Measurements from ENCODE around the gene NFILZ.

NFILZ gene

DNA sequence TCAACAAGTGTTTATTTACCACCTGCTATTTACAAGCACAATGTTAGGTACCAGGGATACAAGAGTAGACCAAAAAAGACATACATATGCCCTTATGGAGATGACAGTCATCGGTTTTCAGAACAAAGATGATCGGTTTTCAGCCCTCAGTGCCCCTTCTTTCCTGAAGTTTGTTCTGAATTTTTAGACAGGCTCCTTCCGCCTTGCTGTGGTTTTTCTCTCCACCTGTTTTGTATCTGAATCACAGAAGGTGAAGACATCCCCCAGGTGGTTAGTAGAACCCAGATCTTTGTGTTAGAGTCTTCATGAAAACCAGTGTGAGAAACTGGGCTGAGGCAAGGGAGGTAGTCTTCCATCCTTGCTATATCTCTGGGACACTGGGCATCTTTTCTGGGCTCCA lies 44.6 kb downstream of the NFILZ start:
- Histone ChIP-seq H2AFZ (ENCODE audit: low read length) (no peak overlapping the region), H3K9me2 (replicated peaks; ENCODE audit: low read depth, low read length) (no peaks in the 10 kb centered on the region), H3F3A (ENCODE audit: low read depth) (peaks cover 12% of the 10 kb centered on the region), H3K79me2 (ENCODE audit: insufficient read depth, low read length) (no peaks in the 10 kb centered on the region), H3K4me3 (ENCODE audit: low read length, poor library complexity, severe bottlenecking) (no peak overlapping the region), H3K9ac (ENCODE audit: low read depth, low read length, poor library complexity, severe bottlenecking) (no peak overlapping the region), H3K36me3 (ENCODE audit: insufficient read depth, low read length) (no peaks in the 10 kb centered on the region), H3K4me1 (ENCODE audit: insufficient read depth, low read length, poor library complexity, severe bottlenecking) (peaks cover 36% of the 10 kb centered on the region), H4K20me1 (ENCODE audit: insufficient read depth, low read length, poor library complexity, severe bottlenecking) (no peaks in the 10 kb centered on the region), H3K27me3 (ENCODE audit: insufficient read depth, low read length, poor library complexity, severe bottlenecking) (no peaks in the 10 kb centered on the region), H3K9me3 (ENCODE audit: insufficient read depth, low read depth, low read length) (no peaks in the 10 kb centered on the region), H3K4me2 (ENCODE audit: low read depth, low read length, poor library complexity, severe bottlenecking) (no peak overlapping the region)
- TF ChIP-seq EZH2phosphoT487 (IDR thresholded peaks at IDR 0.05; ENCODE audit: borderline replicate concordance) = no peak
- no peak for TF ChIP-seq CTCF (conservative IDR thresholded peaks at IDR 0.05; ENCODE audit: low read length)

GRCh38 chr19:8678244-8678807 lies 47.9 kb downstream of the NFILZ start:
- H3K4me1 ChIP-seq (ENCODE audit: insufficient read depth, low read length, poor library complexity, severe bottlenecking) = peaks cover 27% of the 10 kb centered on the region
- TF ChIP-seq EZH2phosphoT487 (IDR thresholded peaks at IDR 0.05; ENCODE audit: borderline replicate concordance) = no peak
- TF ChIP-seq CTCF (conservative IDR thresholded peaks at IDR 0.05; ENCODE audit: low read length) = no peak
- H3K4me3 ChIP-seq (ENCODE audit: low read length, poor library complexity, severe bottlenecking) = no peak overlapping the region
- H3K36me3 ChIP-seq (ENCODE audit: insufficient read depth, low read length) = no peaks in the 10 kb centered on the region
- no peak overlapping the region for H2AFZ ChIP-seq (ENCODE audit: low read length)
- no peak overlapping the region for H3K9ac ChIP-seq (ENCODE audit: low read depth, low read length, poor library complexity, severe bottlenecking)
- H4K20me1 ChIP-seq (ENCODE audit: insufficient read depth, low read length, poor library complexity, severe bottlenecking) = no peaks in the 10 kb centered on the region
- H3F3A ChIP-seq (ENCODE audit: low read depth) = no peaks in the 10 kb centered on the region
- H3K79me2 ChIP-seq (ENCODE audit: insufficient read depth, low read length) = no peaks in the 10 kb centered on the region
- H3K9me2 ChIP-seq (replicated peaks; ENCODE audit: low read depth, low read length) = no peaks in the 10 kb centered on the region
- H3K4me2 ChIP-seq (ENCODE audit: low read depth, low read length, poor library complexity, severe bottlenecking) = no peak overlapping the region
- H3K27me3 ChIP-seq (ENCODE audit: insufficient read depth, low read length, poor library complexity, severe bottlenecking) = no peaks in the 10 kb centered on the region
- H3K9me3 ChIP-seq (ENCODE audit: insufficient read depth, low read depth, low read length) = no peaks in the 10 kb centered on the region
